PC-9 (cell line): ENCODE data around the gene AGAP1.

Source experiments
- CTCF ChIP-seq: fragments of 200-600 bp; sonication (generic); conservative IDR thresholded peaks from 2 replicates; pipeline ENCODE4 v1.6.1; 2017; ENCODE audit warnings: mixed run types, antibody characterized with exemption, mild to moderate bottlenecking, moderate library complexity
- EZH2 ChIP-seq: fragments of 200-600 bp; sonication (generic); IDR thresholded peaks from 2 replicates; pipeline ENCODE4 v1.8.0; 2017; ENCODE audit warnings: antibody characterized with exemption, low read depth

DNA sequence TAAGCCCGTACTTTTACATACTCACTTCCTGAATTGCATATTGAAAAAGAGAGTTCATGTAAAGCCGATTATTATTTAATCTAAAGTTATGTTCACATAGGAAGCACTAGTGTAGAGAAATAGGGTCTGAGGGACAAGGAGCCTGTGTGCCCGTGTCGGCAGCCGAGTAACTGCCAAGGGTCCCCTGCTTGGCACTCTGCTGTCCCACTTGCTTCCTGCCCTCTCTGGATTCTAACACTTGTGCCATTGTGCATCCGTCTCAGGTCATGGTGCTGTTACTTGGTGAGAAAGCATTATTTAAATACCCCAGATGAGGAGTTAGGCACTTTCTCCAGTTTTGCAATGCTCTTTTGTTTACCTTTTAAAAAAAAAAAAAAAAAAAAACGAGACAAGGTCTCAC, 236.3 kb downstream of the AGAP1 start:
- TF ChIP-seq CTCF = no peak
- TF ChIP-seq EZH2 = no peak
